ENCODE data around the gene CAP1.

CAP1 gene, protein sequence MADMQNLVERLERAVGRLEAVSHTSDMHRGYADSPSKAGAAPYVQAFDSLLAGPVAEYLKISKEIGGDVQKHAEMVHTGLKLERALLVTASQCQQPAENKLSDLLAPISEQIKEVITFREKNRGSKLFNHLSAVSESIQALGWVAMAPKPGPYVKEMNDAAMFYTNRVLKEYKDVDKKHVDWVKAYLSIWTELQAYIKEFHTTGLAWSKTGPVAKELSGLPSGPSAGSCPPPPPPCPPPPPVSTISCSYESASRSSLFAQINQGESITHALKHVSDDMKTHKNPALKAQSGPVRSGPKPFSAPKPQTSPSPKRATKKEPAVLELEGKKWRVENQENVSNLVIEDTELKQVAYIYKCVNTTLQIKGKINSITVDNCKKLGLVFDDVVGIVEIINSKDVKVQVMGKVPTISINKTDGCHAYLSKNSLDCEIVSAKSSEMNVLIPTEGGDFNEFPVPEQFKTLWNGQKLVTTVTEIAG

GRCh38 chr1:40040511-40041465, at the start of gene CAP1:
TSS of gene CAP1 (plus strand) at chr1:40040729. CDS start at chr1:40059347, 18,618 bp downstream.
- in situ Hi-C loops (cut with MboI; ENCODE audit: low sequenced_read_pairs, unreplicated experiment) = no loop called here
- TF ChIP-seq, protein P1, sequence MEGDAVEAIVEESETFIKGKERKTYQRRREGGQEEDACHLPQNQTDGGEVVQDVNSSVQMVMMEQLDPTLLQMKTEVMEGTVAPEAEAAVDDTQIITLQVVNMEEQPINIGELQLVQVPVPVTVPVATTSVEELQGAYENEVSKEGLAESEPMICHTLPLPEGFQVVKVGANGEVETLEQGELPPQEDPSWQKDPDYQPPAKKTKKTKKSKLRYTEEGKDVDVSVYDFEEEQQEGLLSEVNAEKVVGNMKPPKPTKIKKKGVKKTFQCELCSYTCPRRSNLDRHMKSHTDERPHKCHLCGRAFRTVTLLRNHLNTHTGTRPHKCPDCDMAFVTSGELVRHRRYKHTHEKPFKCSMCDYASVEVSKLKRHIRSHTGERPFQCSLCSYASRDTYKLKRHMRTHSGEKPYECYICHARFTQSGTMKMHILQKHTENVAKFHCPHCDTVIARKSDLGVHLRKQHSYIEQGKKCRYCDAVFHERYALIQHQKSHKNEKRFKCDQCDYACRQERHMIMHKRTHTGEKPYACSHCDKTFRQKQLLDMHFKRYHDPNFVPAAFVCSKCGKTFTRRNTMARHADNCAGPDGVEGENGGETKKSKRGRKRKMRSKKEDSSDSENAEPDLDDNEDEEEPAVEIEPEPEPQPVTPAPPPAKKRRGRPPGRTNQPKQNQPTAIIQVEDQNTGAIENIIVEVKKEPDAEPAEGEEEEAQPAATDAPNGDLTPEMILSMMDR (IDR thresholded peaks at IDR 0.05; ENCODE audit: borderline replicate concordance, control extremely low read depth, extremely low read depth, insufficient read depth, missing control alignments) = no peak
- DNase-seq (ENCODE audit: low spot score) = peak; percentile 100

- in situ Hi-C loops (cut with MboI; ENCODE audit: low sequenced_read_pairs, unreplicated experiment) = no loop called here
- DNase-seq (ENCODE audit: low spot score) = no peak
- TF ChIP-seq, protein P1 (IDR thresholded peaks at IDR 0.05; ENCODE audit: borderline replicate concordance, control extremely low read depth, extremely low read depth, insufficient read depth, missing control alignments) = no peak
Measured at GRCh38 chr1:39992234-39992633, 48.3 kb upstream of the CAP1 start.

GRCh38 chr1:39992888-39993287, 47.6 kb upstream of the CAP1 start:
- TF ChIP-seq, protein P1 (IDR thresholded peaks at IDR 0.05; ENCODE audit: borderline replicate concordance, control extremely low read depth, extremely low read depth, insufficient read depth, missing control alignments) = no peak
- in situ Hi-C loops (cut with MboI; ENCODE audit: low sequenced_read_pairs, unreplicated experiment) = no loop called here
- DNase-seq (ENCODE audit: low spot score) = no peak

- TF ChIP-seq, protein P1 (IDR thresholded peaks at IDR 0.05; ENCODE audit: borderline replicate concordance, control extremely low read depth, extremely low read depth, insufficient read depth, missing control alignments) = no peak
- peak; percentile 71 for DNase-seq (ENCODE audit: low spot score)
- in situ Hi-C loops (cut with MboI; ENCODE audit: low sequenced_read_pairs, unreplicated experiment) = no loop called here
Measured at GRCh38 chr1:39995973-39996393, 44.5 kb upstream of the CAP1 start.

DNA sequence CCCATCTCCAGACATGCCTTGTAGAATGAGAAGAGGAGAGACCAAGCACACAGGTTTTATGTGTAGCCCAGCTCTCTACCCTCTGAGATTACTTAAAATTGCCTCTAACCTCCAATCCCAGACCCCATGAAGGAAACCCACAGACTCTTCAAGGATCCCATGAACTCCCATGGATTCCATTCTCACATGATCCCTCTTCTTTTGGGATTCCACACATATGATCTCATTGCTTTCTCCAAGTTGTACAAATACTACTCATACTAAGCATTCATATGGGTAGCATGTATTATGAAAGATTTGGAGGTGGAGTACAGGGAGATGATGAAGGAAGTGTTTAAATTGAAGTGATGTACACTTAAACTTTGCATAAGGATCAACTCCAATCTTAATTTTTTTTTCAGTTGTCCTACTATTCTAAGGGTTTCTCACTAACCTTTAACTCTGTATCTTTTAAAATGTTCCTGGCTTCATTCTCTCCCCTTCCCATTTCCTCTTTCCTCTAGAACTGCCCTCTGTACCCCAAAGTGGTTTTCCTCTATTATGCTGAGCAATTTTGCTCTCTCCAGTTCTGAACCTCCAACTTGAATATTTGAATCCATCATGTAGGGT, 44.0 kb upstream of the CAP1 start:
- in situ Hi-C loops (cut with MboI; ENCODE audit: low sequenced_read_pairs, unreplicated experiment) = no loop called here
- no peak for DNase-seq (ENCODE audit: low spot score)
- TF ChIP-seq, protein P1 (IDR thresholded peaks at IDR 0.05; ENCODE audit: borderline replicate concordance, control extremely low read depth, extremely low read depth, insufficient read depth, missing control alignments) = no peak

DNA sequence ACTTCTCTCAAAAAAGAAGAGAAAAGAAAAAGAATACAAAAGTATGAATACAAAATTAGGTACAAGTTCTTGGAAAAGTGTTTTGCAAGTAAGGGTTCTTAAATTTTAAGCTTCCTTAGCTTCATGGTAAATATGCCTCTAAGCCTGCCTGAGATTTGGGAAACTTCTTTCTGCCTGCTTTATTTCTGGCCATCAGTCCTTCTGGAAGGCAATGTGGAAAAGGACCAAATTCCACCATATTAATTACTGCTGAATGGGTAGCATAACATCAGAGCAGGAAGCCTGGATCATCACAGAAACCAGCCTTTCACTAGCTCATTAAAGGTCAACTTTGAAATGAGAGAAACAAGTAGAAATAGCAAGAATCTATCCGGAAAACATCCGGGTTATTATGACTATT, 39.1 kb upstream of the CAP1 start:
- DNase-seq (ENCODE audit: low spot score) = no peak
- in situ Hi-C loops (cut with MboI; ENCODE audit: low sequenced_read_pairs, unreplicated experiment) = no loop called here
- TF ChIP-seq, protein P1 (IDR thresholded peaks at IDR 0.05; ENCODE audit: borderline replicate concordance, control extremely low read depth, extremely low read depth, insufficient read depth, missing control alignments) = no peak

Data from GM13976 (cell line).